Common myeloid progenitor, CD34-positive (primary cell): ENCODE data around the gene UBE2K.
"Not testable (repeated sequence)": the region's sequence is repeated elsewhere in the genome, so short reads cannot be mapped to it uniquely, and the experiment has no call there.

Source experiments
- CTCF ChIA-PET: fragments of 350-600 bp; sonication (Branson Sonifier 250); formaldehyde crosslinking; loops from one replicate; lab custom pipeline; 2021; ENCODE audit warnings: antibody characterized with exemption; lab: Charles Lee
- POLR2A ChIA-PET: fragments of 350-600 bp; sonication (Branson Sonifier 250); formaldehyde crosslinking; loops from one replicate; lab custom pipeline; 2021; ENCODE audit warnings: antibody characterized with exemption; lab: Charles Lee
- DNase-seq, 3 donors: peaks; one replicate each; pipeline versions ENCODE4 v3.0.0 to v3.0.0-alpha.2; 2013
- H3K27ac ChIP-seq, 2 experiments: 1 replicate in 1 of 2; 2 replicates in 1 of 2; pipeline ENCODE4 v1.7.0; 2013; ENCODE audit warnings: inconsistent platforms in 2 of 2, low read length in 2 of 2, mild to moderate bottlenecking in 2 of 2, low read depth in 1 of 2, moderate library complexity in 1 of 2; ENCODE audit not compliant: severe bottlenecking in 2 of 2, insufficient read depth in 1 of 2, poor library complexity in 1 of 2
- H3K27me3 ChIP-seq, 5 experiments: replicated peaks in 2 of 5; 1 replicate in 3 of 5; 2 replicates in 2 of 5; pipeline versions ENCODE4 v1.6.1 to v1.7.0; 2013; ENCODE audit warnings: low read length in 4 of 5, mild to moderate bottlenecking in 2 of 5, moderate library complexity in 2 of 5, inconsistent platforms in 1 of 5; ENCODE audit not compliant: insufficient read depth in 5 of 5, control insufficient read depth in 4 of 5
- H3K36me3 ChIP-seq, 4 experiments: 1 replicate in 2 of 4; 2 replicates in 2 of 4; pipeline versions ENCODE4 v1.6.1 to v1.7.0; 2013; ENCODE audit warnings: low read length in 3 of 4, control low read depth in 1 of 4, mild to moderate bottlenecking in 1 of 4; ENCODE audit not compliant: control insufficient read depth in 4 of 4, insufficient read depth in 4 of 4
- H3K4me1 ChIP-seq, 4 experiments: 1 replicate in 3 of 4; 2 replicates in 1 of 4; pipeline versions ENCODE4 v1.6.1 to v1.7.1; 2013; ENCODE audit warnings: low read length in 3 of 4, mild to moderate bottlenecking in 3 of 4, control low read depth in 1 of 4, inconsistent platforms in 1 of 4, moderate library complexity in 1 of 4; ENCODE audit not compliant: control insufficient read depth in 4 of 4, insufficient read depth in 4 of 4; ENCODE audit errors: control extremely low read depth in 1 of 4
- H3K4me3 ChIP-seq, 7 experiments: 1 replicate in 4 of 7; 2 replicates in 3 of 7; pipeline versions ENCODE4 v1.5.1 to v1.7.0; 2013; ENCODE audit warnings: mild to moderate bottlenecking in 7 of 7, low read length in 6 of 7, moderate library complexity in 6 of 7, inconsistent platforms in 2 of 7, low read depth in 2 of 7, control low read depth in 1 of 7; ENCODE audit not compliant: insufficient read depth in 4 of 7, control insufficient read depth in 1 of 7; ENCODE audit errors: extremely low read depth in 1 of 7
- H3K9me3 ChIP-seq, 5 experiments: 1 replicate in 4 of 5; 2 replicates in 1 of 5; pipeline versions ENCODE4 v1.6.1 to v1.7.1; 2013; ENCODE audit warnings: low read length in 4 of 5, mild to moderate bottlenecking in 2 of 5, inconsistent platforms in 1 of 5, low read depth in 1 of 5, moderate library complexity in 1 of 5; ENCODE audit not compliant: control insufficient read depth in 4 of 5, insufficient read depth in 2 of 5; ENCODE audit errors: control extremely low read depth in 1 of 5
- WGBS: methylation state at CpG from one replicate; pipeline ENCODE4 v1.1.5; 2013; ENCODE audit not compliant: insufficient coverage; 5-methylcytosine and 5-hydroxymethylcytosine counted together

UBE2K gene

DNA sequence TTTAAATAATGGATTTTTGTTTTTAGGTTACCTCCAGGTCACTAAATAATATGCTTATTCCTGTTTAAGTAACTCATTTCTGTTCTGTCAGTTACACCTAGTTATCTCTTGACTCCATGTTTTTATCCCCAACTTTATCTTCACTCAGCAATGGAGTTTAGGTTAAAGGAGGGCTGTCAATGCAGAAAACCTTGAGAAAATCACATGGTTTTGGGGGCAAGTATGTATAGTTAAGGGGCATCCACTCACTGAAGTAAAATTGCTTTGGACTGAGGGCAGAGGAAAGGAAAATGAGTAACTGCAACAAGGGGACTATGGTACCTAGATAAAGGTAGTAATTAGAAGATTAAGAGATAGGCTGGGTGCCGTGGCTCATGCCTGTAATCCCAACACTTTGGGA, 87.1 kb downstream of the UBE2K start:
- no peak overlapping the region for H3K27ac ChIP-seq
- CTCF ChIA-PET = no interaction called here
- WGBS = 80% methylated on average over 1 of the region's 1 CpG
- H3K36me3 ChIP-seq = peaks cover 0 to 8% (median 3%) of the 10 kb centered on the region in 4 experiments
- H3K4me3 ChIP-seq = no peak overlapping the region
- POLR2A ChIA-PET = interaction anchor here (0.6 kb wide), 1 partner anchor 755 kb away, joined by 3 read pairs; no protein-coding TSS in a partner anchor
- H3K4me1 ChIP-seq = no peaks in the 10 kb centered on the region
- DNase-seq = peak in 1 of 3 donors; percentile 16
- H3K27me3 ChIP-seq = no peaks in the 10 kb centered on the region
- no peaks in the 10 kb centered on the region for H3K9me3 ChIP-seq

DNA sequence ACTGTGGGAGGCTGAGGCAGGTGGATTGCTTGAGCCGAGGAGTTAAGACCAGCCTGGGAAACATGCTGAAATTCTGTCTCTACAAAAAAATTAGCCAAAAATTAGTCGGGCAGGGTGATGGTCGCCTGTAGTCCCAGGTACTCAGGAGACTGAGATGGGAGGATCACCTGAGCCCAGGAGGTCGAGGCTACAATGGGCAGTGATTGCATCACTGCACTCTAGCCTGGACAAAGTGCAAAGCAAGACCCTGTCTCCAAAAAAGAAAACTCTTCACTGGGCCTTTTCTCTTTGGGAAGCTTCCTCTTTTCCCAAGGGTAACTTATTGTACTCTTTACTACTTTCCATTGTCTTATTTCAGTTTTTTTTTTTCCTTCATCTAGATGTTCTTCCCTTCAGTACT, 88.9 kb downstream of the UBE2K start:
- H3K4me3 ChIP-seq = no peak overlapping the region
- H3K9me3 ChIP-seq = no peaks in the 10 kb centered on the region
- ChIA-PET CTCF (no interaction called here), POLR2A (no interaction called here)
- 93% methylated on average over 4 of the region's 4 CpGs for whole genome bisulfite sequencing
- no peaks in the 10 kb centered on the region for H3K36me3 ChIP-seq
- DNase-seq = no peak
- H3K27me3 ChIP-seq = no peaks in the 10 kb centered on the region
- no peaks in the 10 kb centered on the region for H3K4me1 ChIP-seq
- no peak overlapping the region for H3K27ac ChIP-seq

DNA sequence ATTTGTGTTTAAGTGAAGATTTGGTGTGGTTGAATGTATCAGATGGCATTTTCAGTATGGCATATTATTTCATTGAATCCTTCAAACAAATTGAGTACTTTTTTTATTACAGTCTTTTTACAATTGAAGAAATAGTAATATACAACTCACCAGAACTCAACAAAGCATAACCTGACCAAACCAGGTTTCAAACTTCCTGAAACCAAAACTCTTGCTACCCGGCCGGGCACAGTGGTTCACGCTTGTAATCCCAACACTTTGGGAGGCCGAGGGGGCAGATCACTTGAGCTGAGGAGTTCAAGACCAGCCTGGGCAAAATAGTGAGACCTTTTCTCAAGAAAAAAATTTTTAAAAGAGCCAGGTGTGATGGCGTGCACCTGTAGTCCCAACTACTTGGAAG, 94.2 kb downstream of the UBE2K start:
- CTCF ChIA-PET = no interaction called here
- POLR2A ChIA-PET = no interaction called here

DNA sequence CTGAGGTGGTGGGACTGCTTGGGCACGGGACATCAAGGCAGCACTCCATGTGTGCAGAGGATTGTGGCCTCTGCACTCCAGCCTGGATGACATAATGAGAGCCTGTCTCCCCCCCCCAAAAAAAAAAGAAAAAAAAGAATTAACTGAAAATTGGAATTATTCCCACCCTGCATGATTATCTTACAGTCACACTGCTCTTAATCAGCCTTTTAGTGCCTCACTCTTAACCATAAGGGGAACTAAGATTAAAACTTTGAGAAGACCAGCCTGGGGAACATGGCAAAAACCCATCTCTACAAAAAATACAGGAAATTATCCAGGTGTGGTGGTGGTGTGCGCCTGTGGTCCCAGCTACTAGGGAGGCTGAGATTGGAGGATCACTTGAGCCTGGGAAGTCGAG, 94.6 kb downstream of the UBE2K start:
- 100% methylated on average over 1 of the region's 3 CpGs for WGBS
- H3K36me3 ChIP-seq = no peaks in the 10 kb centered on the region
- no peaks in the 10 kb centered on the region for H3K4me1 ChIP-seq
- H3K4me3 ChIP-seq = no peak overlapping the region
- no peak overlapping the region for H3K27ac ChIP-seq
- ChIA-PET POLR2A (no interaction called here), CTCF (no interaction called here)
- no peaks in the 10 kb centered on the region for H3K9me3 ChIP-seq
- H3K27me3 ChIP-seq = no peaks in the 10 kb centered on the region
- DNase-seq = peak; percentile 29 to 76 (median 62)

More for the DNA sequence above, 94.2 kb downstream of the UBE2K start:
- no peaks in the 10 kb centered on the region for H3K36me3 ChIP-seq
- WGBS = 96% methylated on average over 4 of the region's 5 CpGs
- H3K9me3 ChIP-seq = no peaks in the 10 kb centered on the region
- DNase-seq = no peak
- H3K4me1 ChIP-seq = no peaks in the 10 kb centered on the region
- H3K27ac ChIP-seq = no peak overlapping the region
- no peaks in the 10 kb centered on the region for H3K27me3 ChIP-seq
- H3K4me3 ChIP-seq = no peak overlapping the region

DNA sequence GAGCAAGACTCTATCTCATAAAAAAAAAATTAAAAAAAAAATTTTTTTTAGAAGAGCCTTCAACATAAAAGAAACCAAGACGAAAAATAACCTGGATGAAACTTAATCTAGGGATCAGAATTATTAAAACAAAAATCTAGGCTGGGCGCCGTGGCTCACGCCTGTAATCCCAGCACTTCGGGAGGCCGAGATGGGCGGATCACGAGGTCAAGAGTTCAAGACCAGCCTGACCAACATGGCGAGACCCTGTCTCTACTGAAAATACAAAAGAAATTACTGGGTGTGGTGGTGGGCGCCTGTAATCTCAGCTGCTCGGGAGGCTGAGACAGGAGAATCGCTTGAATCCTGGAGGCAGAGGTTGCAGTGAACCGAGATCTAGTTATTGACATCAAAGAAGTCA, 95.0 kb downstream of the UBE2K start:
- DNase-seq, H3K9me3 ChIP-seq, H3K36me3 ChIP-seq, H3K27me3 ChIP-seq, H3K4me3 ChIP-seq, CTCF ChIA-PET, H3K27ac ChIP-seq, POLR2A ChIA-PET, H3K4me1 ChIP-seq: not testable (repeated sequence)
- 98% methylated on average over 11 of the region's 13 CpGs for WGBS

DNA sequence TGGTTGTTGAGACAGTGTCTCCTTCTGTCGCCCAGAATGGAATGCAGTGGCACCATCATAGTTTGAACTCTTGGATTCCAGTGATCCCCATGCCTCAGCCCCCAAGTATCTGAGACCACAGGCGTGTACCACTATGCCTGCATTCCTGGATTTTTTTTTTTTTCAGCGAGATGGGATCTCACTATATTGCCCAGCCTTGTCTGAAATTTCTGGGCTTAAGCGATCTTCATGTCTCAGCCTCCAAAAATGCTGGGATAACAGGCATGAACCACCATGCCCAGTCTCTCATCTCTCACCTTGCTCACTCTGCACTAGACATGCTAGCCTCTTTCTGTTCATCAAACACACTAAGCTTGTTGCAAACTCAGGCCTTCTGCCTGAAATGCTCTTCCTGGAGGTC, 104.1 kb downstream of the UBE2K start:
- ChIA-PET POLR2A (no interaction called here), CTCF (interaction anchor here (1.1 kb wide), 1 partner anchor 25 kb away, joined by 3 read pairs; no protein-coding TSS in a partner anchor)
- Histone ChIP-seq H3K27me3 (no peaks in the 10 kb centered on the region), H3K9me3 (no peaks in the 10 kb centered on the region), H3K4me3 (no peak overlapping the region), H3K36me3 (no peaks in the 10 kb centered on the region), H3K4me1 (no peaks in the 10 kb centered on the region), H3K27ac (no peak overlapping the region)
- no peak for DNase-seq
- 89% methylated on average over 3 of the region's 4 CpGs for WGBS

DNA sequence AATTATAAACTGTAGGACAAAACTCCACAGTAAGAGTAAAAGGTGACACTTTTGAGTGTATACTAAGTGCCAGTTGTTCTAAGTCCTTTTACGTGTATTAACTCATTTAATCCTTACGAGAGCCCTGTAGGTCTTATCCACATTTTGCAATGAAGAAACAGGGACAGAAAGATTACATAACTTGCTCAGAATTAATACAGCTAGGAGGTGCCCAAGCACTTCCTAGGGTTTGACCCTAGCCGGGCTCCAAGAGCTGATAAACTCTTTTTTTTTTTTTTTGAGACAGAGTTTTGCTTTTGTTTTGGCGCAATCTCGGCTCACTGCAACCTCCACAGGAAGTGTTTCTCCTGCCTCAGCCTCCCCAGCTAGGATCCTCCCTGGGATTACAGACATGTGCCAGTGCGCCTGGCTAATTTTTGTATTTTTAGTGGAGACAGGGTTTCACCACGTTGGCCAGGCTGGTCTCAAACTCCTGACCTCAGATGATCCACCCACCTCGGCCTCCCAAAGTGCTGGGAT, 110.4 kb downstream of the UBE2K start:
- no peak overlapping the region for H3K4me3 ChIP-seq
- ChIA-PET POLR2A (interaction anchor here (0.6 kb wide), 1 partner anchor 20 kb away, joined by 5 read pairs; no protein-coding TSS in a partner anchor), CTCF (interaction anchor here (0.6 kb wide), 3 partner anchors 83 to 423 kb away, joined by 3 to 4 read pairs (median 3); no protein-coding TSS in a partner anchor)
- H3K4me1 ChIP-seq = no peaks in the 10 kb centered on the region
- H3K9me3 ChIP-seq = no peaks in the 10 kb centered on the region
- no peak overlapping the region for H3K27ac ChIP-seq
- WGBS = 100% methylated on average over 2 of the region's 8 CpGs
- no peaks in the 10 kb centered on the region for H3K36me3 ChIP-seq
- peak in 2 of 3 donors; percentile 11 to 29 for DNase-seq
- H3K27me3 ChIP-seq = no peaks in the 10 kb centered on the region
